GM12878 (cell line): ENCODE measurements around the gene TMUB1. TPM values are rescaled to one million over a fixed set of nuclear protein-coding genes. Genes with fewer than 3 reads are reported as not detected.

Experiments
- ATAC-seq: fragments of 200-7000 bp; cut with Tn5 transposase; 3 replicates; pipeline ENCODE4 v1.9.1; 2020; ENCODE audit warnings: mild to moderate bottlenecking, moderate library complexity
- BruUV-seq: library from RNA; stranded (reverse); fragments of 400-500 nt; replicated peaks from 2 replicates; lab custom pipeline; 2021; lab: Mats Ljungman, UMichigan
- CTCF ChIA-PET: fragments of 300-600 bp; sonication (Branson Sonifier 250); formaldehyde crosslinking; extraction: SDS; loops from one replicate; lab custom pipeline; 2021; ENCODE audit warnings: inconsistent platforms; lab: Yijun Ruan, JAX
- POLR2A ChIA-PET: fragments of 350-600 bp; formaldehyde crosslinking; extraction: SDS; loops from one replicate; lab custom pipeline; 2021; ENCODE audit warnings: inconsistent platforms; lab: Charles Lee
- RAD21 ChIA-PET: fragments of 300-600 bp; sonication (Branson Sonifier 250); formaldehyde crosslinking; loops from one replicate; lab custom pipeline; 2023; ENCODE audit warnings: antibody characterized with exemption; ENCODE audit not compliant: unreplicated experiment; lab: Charles Lee
- SMC1A ChIA-PET: fragments of 300-600 bp; sonication (Branson Sonifier 250); formaldehyde crosslinking; loops from one replicate; lab custom pipeline; 2023; ENCODE audit not compliant: unreplicated experiment, uncharacterized antibody; lab: Charles Lee
- DNase-seq: peaks from one replicate; pipeline ENCODE4 v3.0.0-alpha.2; 2011; ENCODE audit warnings: low read depth, low spot score
- FAIRE-seq: peaks from 3 replicates; lab custom pipeline; 2011; peaks lifted over from hg19 to GRCh38; lab: Jason Lieb, UNC
- H2AFZ ChIP-seq: 2 replicates; pipeline ENCODE4 v1.6.0; 2011; ENCODE audit warnings: low read depth, low read length, control low read depth; ENCODE audit not compliant: control insufficient read depth
- H3K27ac ChIP-seq: 2 replicates; pipeline ENCODE4 v1.5.1; 2011; ENCODE audit warnings: control low read depth; ENCODE audit not compliant: control insufficient read depth, insufficient read depth
- H3K27me3 ChIP-seq, 2 experiments: replicated peaks in 1 of 2; 2 replicates each; pipeline versions ENCODE4 v1.6.0 to v1.6.1; 2011; ENCODE audit warnings: low read length in 1 of 2; ENCODE audit not compliant: control insufficient read depth in 2 of 2, insufficient read depth in 2 of 2
- H3K36me3 ChIP-seq, 2 experiments: 2 replicates each; pipeline ENCODE4 v1.5.1; 2011; ENCODE audit warnings: low read length in 1 of 2; ENCODE audit not compliant: control insufficient read depth in 2 of 2, insufficient read depth in 2 of 2
- H3K4me1 ChIP-seq: 2 replicates; pipeline ENCODE4 v1.6.1; 2011; ENCODE audit warnings: mild to moderate bottlenecking, low read length, moderate library complexity, mixed read lengths; ENCODE audit not compliant: control insufficient read depth, insufficient read depth
- H3K4me2 ChIP-seq: 2 replicates; pipeline ENCODE4 v1.6.0; 2011; ENCODE audit warnings: control low read depth; ENCODE audit not compliant: control insufficient read depth, insufficient read depth
- H3K4me3 ChIP-seq: fragments of 200-600 bp; sonication (generic); 2 replicates; pipeline ENCODE4 v1.5.1; 2016
- H3K79me2 ChIP-seq: 2 replicates; pipeline ENCODE4 v1.6.0; 2011; ENCODE audit warnings: low read length; ENCODE audit not compliant: control insufficient read depth, insufficient read depth
- H3K9ac ChIP-seq: 2 replicates; pipeline ENCODE4 v1.8.0; 2011; ENCODE audit warnings: low read length, control low read depth, mixed read lengths; ENCODE audit not compliant: control insufficient read depth, insufficient read depth
- H3K9me3 ChIP-seq: replicated peaks from 3 replicates; pipeline ENCODE4 v1.5.1; 2011; ENCODE audit warnings: mild to moderate bottlenecking, low read length; ENCODE audit not compliant: control insufficient read depth, insufficient read depth
- H4K20me1 ChIP-seq: 2 replicates; pipeline ENCODE4 v1.6.0; 2011; ENCODE audit not compliant: control insufficient read depth, insufficient read depth
- ATF7 ChIP-seq: fragments of 450-650 bp; IDR thresholded peaks from 2 replicates; pipeline ENCODE4 v1.6.1; 2016; ENCODE audit warnings: low read depth, mild to moderate bottlenecking
- BACH1 ChIP-seq: fragments of 450-650 bp; IDR thresholded peaks from 2 replicates; pipeline ENCODE4 v1.6.1; 2017; ENCODE audit warnings: mild to moderate bottlenecking, borderline replicate concordance
- BCLAF1 ChIP-seq: fragments of 450-650 bp; IDR thresholded peaks from 2 replicates; pipeline ENCODE4 v1.6.1; 2017; ENCODE audit warnings: antibody characterized with exemption, mild to moderate bottlenecking, moderate library complexity
- FOXK2 ChIP-seq: fragments of 450-650 bp; IDR thresholded peaks from 2 replicates; pipeline ENCODE4 v1.6.1; 2017; ENCODE audit warnings: mild to moderate bottlenecking, moderate library complexity
- PKNOX1 ChIP-seq: fragments of 450-650 bp; IDR thresholded peaks from 2 replicates; pipeline ENCODE4 v1.6.1; 2016; ENCODE audit warnings: mild to moderate bottlenecking
- RELA ChIP-seq: fragments of 450-650 bp; IDR thresholded peaks from 2 replicates; pipeline ENCODE4 v1.8.0; 2014; ENCODE audit warnings: borderline replicate concordance; ENCODE audit not compliant: partially characterized antibody
- SUPT20H ChIP-seq: IDR thresholded peaks from 2 replicates; pipeline ENCODE4 v1.6.1; 2011; ENCODE audit warnings: low read depth, mild to moderate bottlenecking, low read length, moderate library complexity, borderline replicate concordance; ENCODE audit not compliant: control insufficient read depth
- WRNIP1 ChIP-seq: IDR thresholded peaks from 2 replicates; pipeline ENCODE4 v1.6.1; 2011; ENCODE audit warnings: low read depth, low read length, improper control_type of control experiment, borderline replicate concordance
- ZBTB40 ChIP-seq: fragments of 450-650 bp; IDR thresholded peaks from 2 replicates; pipeline ENCODE4 v1.6.1; 2016; ENCODE audit warnings: mild to moderate bottlenecking, moderate library complexity, borderline replicate concordance
- ZNF384 ChIP-seq: IDR thresholded peaks from 2 replicates; pipeline ENCODE4 v1.6.1; 2012; ENCODE audit warnings: low read depth, mild to moderate bottlenecking, low read length, improper control_type of control experiment, borderline replicate concordance
- WGBS: methylation state at CpG from one replicate; pipeline ENCODE4 v1.1.6; 2016; ENCODE audit warnings: low lambda C conversion rate; ENCODE audit not compliant: insufficient replicate concordance, insufficient coverage; ENCODE audit errors: missing lambda C conversion rate; 5-methylcytosine and 5-hydroxymethylcytosine counted together
- in situ Hi-C: fragments of 300-500 bp; cut with MboI; formaldehyde crosslinking; loops from 9 replicates; pipeline ENCODE4 v1.14.3; 2018; ENCODE audit warnings: mixed read lengths
- intact Hi-C: fragments of 100-400 bp; cut with micrococcal nuclease; formaldehyde crosslinking; loops from one replicate; pipeline ENCODE4 v1.14.2; 2022; ENCODE audit not compliant: unreplicated experiment
- polyA plus RNA-seq, 11 experiments: library from polyadenylated mRNA; depleted of rRNA in 4 of 11; unstranded in 6 of 11; stranded (reverse) in 5 of 11; fragments of >200 nt; fragmentation: Nextera tagmentation in 4 of 11; fragmentation: Illumina TruSeq in 1 of 11; extraction: Ambion mirVana in 4 of 11; extraction: Trizol in 1 of 11; gene quantifications; 1 replicate in 1 of 11; 2 replicates in 10 of 11; pipeline versions ENCODE4 v1.2.1 to v1.2.3, GENCODE V29; 2011 to 2016; ENCODE audit warnings: inconsistent platforms in 2 of 11, missing spikeins in 2 of 11, low read depth in 1 of 11
- total RNA-seq, 4 experiments: library from RNA; depleted of rRNA in 3 of 4; stranded (reverse); fragments of >200 nt in 3 of 4; fragmentation: Illumina TruSeq in 1 of 4; extraction: Trizol in 1 of 4; gene quantifications; 2 replicates each; pipeline versions ENCODE4 v1.2.1 to v1.2.3, GENCODE V29; 2013 to 2021
- TF ChIP-seq, protein P1 (sequence below): IDR thresholded peaks from 2 replicates; pipeline ENCODE4 v1.6.1; 2011; ENCODE audit warnings: low read depth, low read length, improper control_type of control experiment, borderline replicate concordance

TMUB1 gene
- total and polyA plus RNA-seq, 10 of the 15 experiments (the other 5 are each of a cell fraction or from before 2014, with no cell fraction given), result 0.27 to 79.5 (median 41.3) TPM; not detected in 1

DNA sequence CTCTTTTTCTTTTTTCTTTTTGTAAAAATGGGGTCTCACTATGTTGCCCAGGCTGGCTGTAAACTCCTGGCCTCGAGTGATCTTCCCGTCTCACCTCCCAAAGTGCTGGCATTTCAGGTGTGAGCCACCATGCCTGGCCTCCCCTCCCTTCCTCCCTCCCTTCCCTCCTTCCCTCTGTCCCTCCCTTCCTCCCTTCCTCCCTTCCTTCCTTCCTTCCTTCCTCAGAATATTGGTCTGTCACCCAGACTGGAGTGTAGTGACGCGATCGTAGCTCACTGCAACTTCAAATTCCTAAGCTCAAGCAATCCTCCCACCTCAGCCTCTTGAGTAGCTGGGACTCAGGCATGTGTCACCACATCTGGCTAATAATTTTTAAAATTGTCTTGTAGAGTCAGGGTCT, 11.4 kb upstream of the TMUB1 start (continued):
- TF ChIP-seq ATF7 (no peak), WRNIP1 (no peak), PKNOX1 (no peak), BCLAF1 (no peak)
- TF ChIP-seq, protein P1, sequence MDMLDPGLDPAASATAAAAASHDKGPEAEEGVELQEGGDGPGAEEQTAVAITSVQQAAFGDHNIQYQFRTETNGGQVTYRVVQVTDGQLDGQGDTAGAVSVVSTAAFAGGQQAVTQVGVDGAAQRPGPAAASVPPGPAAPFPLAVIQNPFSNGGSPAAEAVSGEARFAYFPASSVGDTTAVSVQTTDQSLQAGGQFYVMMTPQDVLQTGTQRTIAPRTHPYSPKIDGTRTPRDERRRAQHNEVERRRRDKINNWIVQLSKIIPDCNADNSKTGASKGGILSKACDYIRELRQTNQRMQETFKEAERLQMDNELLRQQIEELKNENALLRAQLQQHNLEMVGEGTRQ, result no peak

GRCh38 chr7:151093748-151094147, 10.5 kb upstream of the TMUB1 start:
- Histone ChIP-seq H3K4me1 (peaks cover 7% of the 10 kb centered on the region), H3K27ac (no peak overlapping the region), H2AFZ (no peak overlapping the region), H4K20me1 (no peaks in the 10 kb centered on the region; the same call in 1 of the 2 replicates), H3K9ac (no peak overlapping the region), H3K4me2 (no peak overlapping the region), H3K79me2 (peaks cover 57% of the 10 kb centered on the region), H3K9me3 (no peaks in the 10 kb centered on the region), H3K36me3 (peaks cover 0 to 5% of the 10 kb centered on the region in 2 experiments; a peak in 2 of 4 replicates), H3K4me3 (no peak overlapping the region), H3K27me3 (no peaks in the 10 kb centered on the region)
- DNase-seq (no peak), ATAC-seq (no peak), FAIRE-seq (no peak)
- in situ Hi-C loops (no loop called here), intact Hi-C loops (no loop called here)
- ChIA-PET CTCF (interaction anchor here (3.4 kb wide), 1 partner anchor 16 kb away, joined by 19 read pairs; no protein-coding TSS in a partner anchor), RAD21 (interaction anchor here (1.0 kb wide), 1 partner anchor 15 kb away, joined by 3 read pairs; no protein-coding TSS in a partner anchor), POLR2A (no interaction called here), SMC1A (no interaction called here)
- BruUV-seq, result no TSS peak
- WGBS, result 99% methylated on average over 6 of the region's 6 CpGs
- TF ChIP-seq FOXK2 (no peak), SUPT20H (no peak), ZNF384 (no peak), RELA (no peak), BACH1 (no peak), ZBTB40 (no peak)
